Activated naive CD4-positive, alpha-beta T cell treated with Interleukin-2 at 50 U/mL for 16 hours (primary cell): ENCODE data around the gene SPATA20.

Source experiments
- DNase-seq: peaks from one replicate; pipeline ENCODE4 v3.0.0-alpha.2; 2020

SPATA20 gene

DNA sequence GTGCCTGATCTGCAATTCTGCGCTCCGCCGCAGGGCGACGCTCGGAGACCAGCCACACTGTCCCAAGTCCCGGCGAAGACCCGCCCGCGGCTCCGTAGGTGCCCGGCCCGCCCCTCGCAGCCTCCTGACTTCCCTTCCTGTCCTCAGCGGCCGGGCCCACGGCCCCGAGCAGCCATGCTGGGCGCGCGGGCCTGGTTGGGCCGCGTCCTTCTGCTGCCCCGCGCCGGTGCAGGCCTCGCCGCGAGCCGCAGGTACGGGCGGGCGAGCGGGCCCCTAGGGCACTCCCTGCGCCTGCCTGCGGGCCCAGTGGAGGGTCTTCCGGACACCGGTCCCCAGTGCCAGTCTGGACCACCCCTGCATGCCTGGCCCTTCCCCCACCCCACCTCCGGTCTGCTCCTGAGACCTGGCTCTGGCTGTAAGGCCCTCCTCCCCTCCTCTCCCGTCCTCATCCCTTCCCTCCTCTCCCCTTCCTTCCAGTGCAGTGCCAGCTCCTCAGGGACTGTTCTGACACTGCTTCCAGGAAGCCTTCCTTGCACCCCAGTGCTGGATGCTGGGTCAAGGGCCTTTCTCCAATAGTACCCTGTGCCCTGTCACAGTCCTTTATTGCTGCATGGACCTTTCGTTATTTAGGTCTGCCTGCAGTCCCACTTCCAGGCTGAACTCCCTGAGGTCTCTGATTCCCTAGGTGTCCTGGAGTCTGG lies at the start of gene SPATA20:
Gene SPATA20 (plus strand): TSS at position 140 of the 701 bp plus-strand sequence. CDS start 35 bp downstream, at position 175.
- DNase-seq, result peak; percentile 88

DNA sequence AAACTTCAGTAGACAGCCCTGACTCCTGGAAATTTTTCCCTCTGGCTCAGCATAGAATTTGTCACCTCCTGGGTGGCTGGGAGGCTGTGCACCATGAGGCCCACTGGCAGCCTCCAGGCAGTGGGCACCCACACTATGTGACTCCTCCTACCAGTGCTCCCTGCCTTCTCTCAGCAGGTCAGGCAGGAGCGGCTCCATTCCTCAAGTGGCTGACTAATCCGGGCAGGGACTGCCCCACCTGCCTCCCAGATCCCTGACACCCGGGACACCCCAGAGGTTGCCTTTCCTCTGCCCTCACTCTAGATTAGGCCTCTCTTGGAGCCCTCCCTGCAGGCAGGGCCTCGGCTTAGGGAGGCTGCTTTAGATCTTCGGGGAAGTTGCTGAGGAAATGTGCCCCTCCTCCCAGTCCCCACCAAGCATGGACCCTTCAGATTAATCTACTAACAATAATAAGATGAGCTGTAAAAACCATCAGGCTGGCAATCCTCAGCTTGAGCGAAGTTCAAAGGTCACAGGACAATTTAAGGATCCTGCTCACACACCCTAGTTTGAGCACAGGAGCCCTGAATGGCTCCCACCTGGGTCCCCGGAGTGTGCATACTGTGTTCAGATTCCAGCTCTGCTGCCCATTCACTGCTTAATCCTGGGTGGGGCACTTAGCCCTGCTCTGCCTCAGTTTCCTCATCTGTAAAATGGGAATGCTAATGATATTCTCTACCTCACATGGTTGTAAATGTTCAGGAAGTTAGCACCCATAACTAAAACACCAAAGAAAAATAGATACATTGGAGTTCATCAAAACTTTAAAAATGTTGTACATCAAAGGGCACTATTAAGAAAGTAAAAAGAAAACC lies 48.7 kb upstream of the SPATA20 start:
- DNase-seq, result no peak

GRCh38 chr17:50499270-50499669 lies 47.7 kb upstream of the SPATA20 start:
- no peak for DNase-seq

GRCh38 chr17:50499721-50500120 lies 47.3 kb upstream of the SPATA20 start:
- DNase-seq, result no peak

GRCh38 chr17:50501054-50501453 lies 45.9 kb upstream of the SPATA20 start:
- DNase-seq, result peak; percentile 40

DNA sequence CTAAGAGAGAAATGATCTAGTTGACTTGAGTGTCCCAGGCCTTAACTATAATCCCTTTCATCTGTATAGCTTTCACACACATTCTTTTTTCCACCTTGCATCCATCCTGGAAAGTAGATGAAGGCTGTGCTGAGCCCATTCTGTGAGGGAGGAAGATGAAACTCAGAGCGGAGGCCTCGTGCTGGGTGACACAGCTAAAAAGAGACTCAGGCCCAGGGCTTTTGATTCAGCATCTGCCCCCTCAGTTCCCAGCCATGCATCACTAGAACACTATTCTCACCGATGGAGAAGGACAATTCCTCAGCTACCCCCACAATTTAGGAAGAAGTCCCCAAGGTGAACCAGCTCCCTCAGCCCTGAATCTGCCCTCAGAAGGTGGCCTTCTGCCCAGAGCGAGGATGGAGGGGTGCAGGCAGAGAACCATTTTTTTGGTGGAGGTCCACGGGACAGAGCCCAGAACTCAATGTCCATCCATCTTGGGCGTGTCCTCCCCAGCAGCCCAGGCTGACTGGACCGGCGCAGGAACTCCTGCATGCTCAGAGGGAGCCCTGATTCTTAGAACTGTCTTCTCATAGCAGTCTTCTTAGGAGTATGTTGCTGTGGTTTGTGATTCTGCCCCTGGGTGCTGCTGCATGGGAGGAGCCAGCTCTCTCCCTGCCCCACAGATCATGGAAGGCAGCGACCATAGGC lies 44.5 kb upstream of the SPATA20 start:
- DNase-seq, result no peak

- no peak for DNase-seq
These were observed 41.3 kb upstream of the SPATA20 start for GRCh38 chr17:50505591-50506130.

GRCh38 chr17:50506298-50506697 lies 40.7 kb upstream of the SPATA20 start:
- no peak for DNase-seq

DNA sequence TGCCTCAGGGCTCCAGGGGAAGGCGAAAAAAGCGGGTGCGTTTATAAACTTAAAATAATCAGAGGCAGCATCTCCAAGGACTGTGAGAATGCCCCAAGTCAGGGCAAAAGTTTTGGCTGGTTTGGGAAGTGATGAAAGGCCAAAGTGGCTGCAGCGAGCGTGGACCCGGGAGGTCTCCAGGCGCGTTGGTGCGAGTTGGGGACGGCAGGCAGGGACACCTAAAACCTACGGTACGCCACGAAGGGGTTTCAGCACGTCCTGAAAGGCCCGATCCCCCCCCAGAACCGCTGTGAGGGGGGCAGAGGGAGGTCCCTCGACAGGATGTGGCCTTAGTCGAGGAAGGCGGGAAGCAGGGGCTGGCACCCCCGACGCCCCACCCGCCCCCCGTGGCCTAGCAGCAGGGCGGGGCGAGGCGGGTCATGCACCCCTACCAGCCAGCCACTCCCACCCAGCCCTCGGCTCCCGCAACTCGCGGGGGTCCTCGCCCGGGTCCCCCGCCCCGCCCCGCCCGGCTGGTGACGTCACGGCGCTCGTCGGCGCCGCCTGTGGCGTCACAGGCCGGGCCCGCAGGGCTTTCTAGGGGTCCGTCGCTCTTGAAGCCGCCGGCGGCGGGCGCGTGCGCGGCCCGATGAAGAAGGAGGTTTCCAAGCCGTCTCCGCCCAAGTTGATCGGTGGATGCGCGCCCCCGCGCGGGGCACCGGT lies 39.0 kb upstream of the SPATA20 start, which contains the start of gene MYCBPAP:
Gene MYCBPAP (plus strand): TSS at position 569 of the 702 bp plus-strand sequence. CDS start 236 bp downstream, outside the sequence.
- peak; percentile 84 for DNase-seq

DNA sequence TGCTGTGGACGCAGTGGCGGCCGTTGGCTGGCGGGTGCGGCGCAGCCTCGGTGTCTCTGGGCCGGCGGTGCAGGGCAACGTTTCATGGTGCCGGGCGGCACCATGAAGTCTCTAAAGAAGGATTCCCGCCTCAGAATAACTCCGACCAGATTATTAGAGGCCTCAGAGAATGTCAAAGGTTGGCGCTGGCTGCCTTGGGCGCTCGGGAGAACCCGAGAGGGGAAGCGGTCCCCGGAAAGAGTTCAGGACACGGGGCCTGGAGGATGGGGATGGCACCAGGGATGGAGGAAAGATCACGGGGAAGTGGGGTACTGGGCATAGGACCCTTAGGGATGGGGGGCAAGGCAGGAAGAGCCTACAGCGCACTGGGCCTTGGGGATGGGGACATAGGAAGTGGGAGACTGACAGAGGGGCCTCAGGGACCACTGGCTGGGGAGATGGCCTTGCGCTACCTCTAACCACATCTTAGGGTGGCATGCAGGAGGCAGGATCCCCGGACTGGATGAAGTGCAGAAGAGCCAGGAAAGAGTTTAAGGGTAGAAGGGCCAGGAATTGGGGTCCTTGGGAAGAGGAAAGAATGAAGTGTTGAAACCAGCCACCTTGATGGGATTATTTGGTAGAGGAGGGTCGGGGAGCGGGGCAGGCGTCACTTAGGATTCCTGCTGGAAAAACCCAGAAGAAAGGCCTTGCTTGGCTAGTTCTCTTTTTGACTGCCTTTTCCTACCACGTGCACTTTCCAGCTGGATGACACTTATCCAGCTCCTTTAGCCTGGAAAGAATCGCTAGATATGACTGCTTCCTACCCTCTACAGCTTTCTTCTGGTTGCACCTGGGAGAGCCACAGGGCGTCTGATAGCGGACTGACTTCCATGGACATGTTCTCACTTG lies 38.2 kb upstream of the SPATA20 start:
- no peak for DNase-seq

GRCh38 chr17:50511058-50511457 lies 35.9 kb upstream of the SPATA20 start:
- peak; percentile 66 for DNase-seq

DNA sequence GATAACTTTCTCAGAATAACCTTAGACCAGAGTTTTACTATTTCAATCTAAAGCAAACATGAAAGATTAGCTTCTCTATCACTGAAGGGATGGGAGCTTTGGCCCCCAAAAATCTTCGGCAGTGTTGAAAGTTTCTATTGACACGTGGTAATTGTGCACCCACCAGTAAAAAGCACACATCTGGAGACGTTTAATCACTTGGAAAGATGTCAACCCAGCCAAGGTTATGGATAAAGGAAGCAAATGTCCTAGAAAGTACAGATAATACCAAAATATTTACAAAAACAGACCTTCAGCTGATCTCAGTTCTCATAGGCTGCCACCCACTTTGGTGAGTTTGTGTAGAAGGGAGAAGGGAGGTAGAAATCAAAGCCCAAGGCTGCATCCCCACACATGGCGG lies 33.5 kb upstream of the SPATA20 start:
- no peak for DNase-seq

- no peak for DNase-seq
These were observed 32.6 kb upstream of the SPATA20 start for GRCh38 chr17:50514388-50514787.

DNA sequence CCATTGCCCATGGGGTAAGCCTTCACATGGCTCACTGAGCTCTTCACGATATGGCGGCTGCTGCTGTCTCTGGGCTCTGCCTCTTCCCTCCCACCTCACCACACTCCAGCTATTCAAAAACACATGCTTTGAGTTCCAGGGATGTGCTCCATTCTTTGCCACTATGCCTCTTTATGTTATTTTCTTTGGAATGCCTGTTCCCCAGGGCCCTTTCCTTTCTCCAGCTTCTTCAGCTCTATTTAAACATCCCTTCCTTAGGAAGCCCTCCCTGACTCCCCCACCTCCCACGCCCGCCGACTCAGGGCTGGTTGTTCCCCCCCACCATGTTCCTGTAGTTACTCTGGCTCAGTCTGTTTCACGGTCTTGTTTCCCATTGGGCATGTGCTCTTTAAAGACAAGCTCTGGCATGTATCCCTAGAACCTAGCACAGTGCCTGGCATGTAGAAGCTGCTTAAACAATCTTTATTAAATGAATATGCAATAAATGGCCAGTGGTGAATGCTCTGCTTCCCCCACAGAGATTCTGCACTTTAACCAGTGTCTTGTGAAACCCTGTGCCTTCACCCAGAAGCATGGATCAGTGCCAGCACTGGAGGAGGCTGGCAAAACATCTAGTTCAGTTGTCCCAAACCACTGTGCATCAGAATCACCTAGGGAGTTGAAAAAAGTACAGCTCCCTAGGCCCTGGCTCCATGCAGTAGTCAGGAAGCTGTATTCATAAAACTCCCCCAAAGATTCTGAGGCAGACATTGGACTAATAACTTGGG lies 31.9 kb upstream of the SPATA20 start:
- DNase-seq, result no peak

DNA sequence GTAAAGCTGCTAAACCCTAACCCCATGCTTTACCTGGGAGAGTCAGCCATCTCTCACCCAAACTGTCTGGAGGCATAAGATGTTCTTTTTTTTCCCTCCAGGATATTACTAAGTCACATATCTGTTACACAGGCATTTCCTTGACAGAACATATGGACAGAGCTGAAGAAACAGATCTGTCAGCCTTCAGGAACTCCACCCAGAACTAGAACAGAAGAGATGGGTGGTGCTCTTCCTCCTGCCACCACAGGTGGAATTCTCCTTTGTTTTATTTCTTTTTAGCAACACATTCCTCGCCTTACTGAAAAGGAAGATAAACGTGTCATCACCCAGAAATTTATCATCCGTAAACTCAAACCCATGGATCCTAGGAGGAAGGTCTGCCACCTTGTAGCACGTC lies 30.0 kb upstream of the SPATA20 start:
- DNase-seq, result no peak

GRCh38 chr17:50517504-50518383 lies 29.2 kb upstream of the SPATA20 start:
- no peak for DNase-seq

DNA sequence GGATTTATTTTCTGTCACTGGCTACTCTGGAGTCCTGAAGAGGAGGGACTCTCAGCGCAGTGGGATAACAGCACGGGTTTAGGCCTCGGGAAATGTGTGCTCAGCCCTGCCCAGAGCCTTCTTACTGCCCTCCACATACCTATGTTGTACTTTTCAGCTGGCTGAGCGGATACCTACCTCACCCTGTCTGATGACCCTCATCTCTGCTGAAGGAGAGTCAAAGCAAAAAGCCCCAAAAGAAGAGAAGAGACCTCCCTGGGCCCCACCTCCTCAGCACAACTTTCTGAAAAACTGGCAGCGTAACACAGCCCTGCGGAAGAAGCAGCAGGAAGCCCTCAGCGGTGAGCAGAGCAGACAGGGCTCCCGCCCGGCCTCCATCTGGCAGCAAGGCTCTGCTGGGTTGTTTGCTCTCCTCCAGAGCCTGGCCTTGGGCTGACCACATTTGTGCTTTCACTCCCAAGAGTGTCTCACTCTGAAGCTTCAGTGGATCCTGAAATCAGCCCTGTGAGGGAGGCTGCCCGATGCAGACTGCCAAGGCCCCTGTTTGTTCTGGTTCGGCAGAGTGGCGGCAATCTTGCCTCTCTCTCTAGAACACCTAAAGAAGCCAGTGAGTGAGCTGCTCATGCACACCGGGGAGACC lies 28.5 kb upstream of the SPATA20 start:
- DNase-seq, result no peak

- DNase-seq, result no peak
These were observed 27.7 kb upstream of the SPATA20 start for GRCh38 chr17:50519141-50519834.
